GM18511 (cell line): ENCODE measurements around the gene MELK.

Experiments
- ATAC-seq: cut with Tn5 transposase; IDR thresholded peaks from one replicate; pipeline ENCODE4 v1.9.1; 2021; ENCODE audit warnings: mild to moderate bottlenecking, moderate library complexity; ENCODE audit not compliant: unreplicated experiment

The MELK gene

GRCh38 chr9:36576866-36577265 is 4.2 kb downstream of the MELK start:
- no peak for ATAC-seq

- ATAC-seq, result no peak
These were observed 12.1 kb downstream of the MELK start for GRCh38 chr9:36584620-36585460.

GRCh38 chr9:36590231-36590630 is 17.5 kb downstream of the MELK start:
- no peak for ATAC-seq

GRCh38 chr9:36592801-36593583 is 20.3 kb downstream of the MELK start:
- no peak for ATAC-seq

- ATAC-seq, result no peak
These were observed 21.5 kb downstream of the MELK start for GRCh38 chr9:36594213-36594612.

GRCh38 chr9:36597412-36598178 is 24.9 kb downstream of the MELK start:
- ATAC-seq, result no peak

- ATAC-seq, result no peak
These were observed 25.6 kb downstream of the MELK start for GRCh38 chr9:36598273-36598672.

GRCh38 chr9:36603006-36603405 is 30.3 kb downstream of the MELK start:
- ATAC-seq, result peak; percentile 92

GRCh38 chr9:36609306-36609705 is 36.6 kb downstream of the MELK start:
- no peak for ATAC-seq

GRCh38 chr9:36622121-36622520 is 49.4 kb downstream of the MELK start:
- no peak for ATAC-seq

- no peak for ATAC-seq
These were observed 50.6 kb downstream of the MELK start for GRCh38 chr9:36623280-36623679.

GRCh38 chr9:36625006-36625615 is 52.4 kb downstream of the MELK start:
- no peak for ATAC-seq

- no peak for ATAC-seq
These were observed 60.2 kb downstream of the MELK start for GRCh38 chr9:36632892-36633291.

GRCh38 chr9:36637491-36638270 is 65.0 kb downstream of the MELK start:
- ATAC-seq, result no peak

- peak; percentile 88 for ATAC-seq
These were observed 68.2 kb downstream of the MELK start for GRCh38 chr9:36640771-36641381.

- ATAC-seq, result no peak
These were observed 70.1 kb downstream of the MELK start for GRCh38 chr9:36642817-36643216.

GRCh38 chr9:36656842-36657241 is 84.1 kb downstream of the MELK start:
- no peak for ATAC-seq

GRCh38 chr9:36659500-36659899 is 86.8 kb downstream of the MELK start:
- peak; percentile 91 for ATAC-seq

- no peak for ATAC-seq
These were observed 92.1 kb downstream of the MELK start for GRCh38 chr9:36664806-36665205.

GRCh38 chr9:36665387-36665786 is 92.7 kb downstream of the MELK start:
- no peak for ATAC-seq
